Renal cortex interstitium (tissue), 11 donors: Measurements from ENCODE around the gene GPR55. TPM values are rescaled to one million over a fixed set of nuclear protein-coding genes. Genes with fewer than 3 reads are reported as not detected.

Experiments
- DNase-seq, 11 donors: peaks; one replicate each; pipeline ENCODE4 v3.0.0-alpha.2; 2013; ENCODE audit warnings: low read depth in 9 of 11, low spot score in 4 of 11; ENCODE audit errors: extremely low read depth in 1 of 11
- polyA plus RNA-seq, 3 donors: library from polyadenylated mRNA; unstranded; fragments of 120-200 nt; gene quantifications; one replicate each; pipeline ENCODE4 v1.2.1, GENCODE V29; 2013; ENCODE audit not compliant: insufficient read length in 3 of 3

GPR55 gene
- polyA plus RNA-seq, 3 donors, result 0.17 to 0.30 (median 0.22) TPM

DNA sequence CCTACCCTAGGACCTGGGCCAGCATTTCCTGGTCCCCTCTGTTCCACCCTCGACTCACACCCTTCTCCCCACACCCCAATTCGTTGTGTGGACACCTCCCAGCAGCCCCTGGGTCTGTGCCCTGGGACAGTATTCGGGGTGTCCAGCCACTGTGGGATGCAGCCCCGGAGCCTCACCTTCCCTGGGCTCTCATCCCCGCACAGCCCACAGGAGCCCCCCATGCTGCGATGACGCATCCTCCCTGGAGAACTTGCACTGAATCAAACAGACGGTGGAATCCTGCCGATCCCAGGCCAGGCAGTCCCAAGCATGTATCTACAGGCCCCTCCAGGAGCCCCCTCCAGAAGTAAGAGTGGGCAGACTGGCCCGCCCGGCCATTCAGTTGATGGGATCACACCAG is 50.6 kb downstream of the GPR55 start:
- no peak for DNase-seq

DNA sequence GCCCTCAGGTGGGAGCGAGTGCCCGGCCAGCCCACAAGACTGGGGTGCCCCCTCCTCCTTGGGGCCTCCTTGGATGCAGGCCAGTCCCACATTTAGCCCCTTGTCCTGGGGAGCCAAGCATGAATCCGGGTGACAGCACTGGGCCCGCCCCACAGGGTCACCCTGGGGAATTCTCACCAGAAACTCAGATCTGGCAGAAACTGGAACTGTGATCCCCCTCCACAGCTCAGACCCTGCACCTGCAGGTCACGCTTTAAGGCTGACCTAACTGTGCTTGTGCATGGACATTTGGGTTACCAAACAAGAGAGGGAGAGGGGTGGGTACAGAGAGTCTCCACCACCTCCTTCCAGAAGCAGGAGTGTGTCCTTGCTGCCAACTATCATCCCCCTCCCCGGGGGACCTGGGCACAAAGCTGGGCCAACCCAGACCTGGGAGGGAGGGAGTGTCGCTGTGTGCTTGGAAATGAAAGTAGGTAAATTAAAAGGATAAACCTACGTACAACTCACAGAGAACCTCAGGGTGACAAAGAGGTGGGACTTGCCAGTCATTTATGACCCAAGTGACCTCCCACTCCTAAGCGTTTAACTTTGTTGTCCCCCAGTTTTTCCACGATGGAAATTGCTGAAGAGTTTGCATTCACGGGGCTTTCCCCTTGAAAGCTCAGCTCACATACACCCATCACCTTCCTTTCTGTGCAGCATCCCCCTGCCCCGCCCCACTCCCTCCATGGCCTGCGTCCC is 51.2 kb downstream of the GPR55 start:
- DNase-seq, result no peak

DNA sequence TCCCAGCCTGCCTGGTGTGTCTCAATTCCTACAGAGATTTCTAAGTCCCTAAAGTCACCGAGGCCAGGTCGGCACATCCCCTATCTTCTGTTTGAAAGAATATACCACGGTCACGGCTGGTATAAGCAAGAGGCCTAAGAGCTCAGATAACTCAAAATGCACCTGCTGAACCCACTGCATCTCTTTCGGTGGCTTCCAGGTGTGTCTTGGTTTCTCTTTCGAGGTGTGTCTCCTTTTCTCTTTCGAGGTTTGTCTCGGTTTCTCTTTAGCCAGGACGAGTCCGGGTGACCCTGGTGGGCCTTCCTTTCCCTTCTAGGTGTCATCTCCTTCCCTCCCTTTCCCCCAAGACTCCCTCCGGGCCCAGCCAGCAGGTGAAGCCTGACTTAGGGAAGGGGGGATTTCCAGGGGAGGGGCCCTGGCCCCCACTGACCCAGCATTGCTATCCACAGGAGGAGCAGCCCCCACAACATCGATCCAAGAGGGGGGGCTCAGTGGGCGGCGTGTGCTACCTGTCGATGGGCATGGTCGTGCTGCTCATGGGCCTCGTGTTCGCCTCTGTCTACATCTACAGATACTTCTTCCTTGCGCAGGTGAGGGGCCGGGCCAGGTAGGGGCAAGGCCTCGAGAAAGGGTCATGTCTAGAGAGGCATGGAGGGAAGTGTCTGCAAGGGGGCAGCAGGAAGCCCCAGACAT is 51.9 kb downstream of the GPR55 start:
- no peak for DNase-seq

DNA sequence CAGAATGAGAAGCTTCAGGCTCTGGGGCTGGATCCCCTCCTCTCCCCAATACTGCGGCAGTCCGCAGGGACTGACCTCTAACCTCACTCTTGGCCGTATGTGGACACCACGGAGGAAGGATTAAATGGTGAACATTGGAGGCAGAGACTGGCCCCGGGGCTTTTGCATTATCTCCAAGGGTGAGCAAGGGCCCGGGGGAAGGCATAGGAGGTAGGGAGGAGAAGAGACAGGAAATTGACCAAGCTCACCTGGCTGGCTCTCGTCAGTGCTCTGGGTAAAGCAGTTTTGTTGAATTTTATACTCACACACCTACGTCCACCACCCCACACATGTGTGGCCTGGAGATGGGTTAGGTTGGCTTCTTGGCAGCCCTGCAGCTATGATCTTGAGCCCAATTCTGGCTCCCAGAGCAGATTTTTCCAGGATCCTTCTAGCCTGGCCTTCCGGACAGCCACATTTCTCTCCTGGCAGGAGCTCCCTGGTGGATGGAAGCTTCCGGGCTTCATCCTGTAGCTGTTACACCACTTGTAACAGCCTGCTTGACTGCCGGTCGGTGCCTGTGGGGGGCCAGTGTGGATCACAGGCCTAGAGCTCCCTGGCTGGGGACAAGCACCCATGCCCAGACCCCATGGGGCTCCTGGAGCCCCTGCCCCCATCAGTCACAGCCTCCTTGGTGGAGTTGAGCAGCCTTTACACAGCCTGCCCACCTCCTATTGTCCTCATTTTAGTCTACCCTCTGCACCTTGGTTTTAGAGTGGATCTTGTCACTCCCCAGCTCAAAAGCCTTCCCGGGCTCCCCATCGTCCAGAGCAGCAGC is 52.7 kb downstream of the GPR55 start:
- no peak for DNase-seq

DNA sequence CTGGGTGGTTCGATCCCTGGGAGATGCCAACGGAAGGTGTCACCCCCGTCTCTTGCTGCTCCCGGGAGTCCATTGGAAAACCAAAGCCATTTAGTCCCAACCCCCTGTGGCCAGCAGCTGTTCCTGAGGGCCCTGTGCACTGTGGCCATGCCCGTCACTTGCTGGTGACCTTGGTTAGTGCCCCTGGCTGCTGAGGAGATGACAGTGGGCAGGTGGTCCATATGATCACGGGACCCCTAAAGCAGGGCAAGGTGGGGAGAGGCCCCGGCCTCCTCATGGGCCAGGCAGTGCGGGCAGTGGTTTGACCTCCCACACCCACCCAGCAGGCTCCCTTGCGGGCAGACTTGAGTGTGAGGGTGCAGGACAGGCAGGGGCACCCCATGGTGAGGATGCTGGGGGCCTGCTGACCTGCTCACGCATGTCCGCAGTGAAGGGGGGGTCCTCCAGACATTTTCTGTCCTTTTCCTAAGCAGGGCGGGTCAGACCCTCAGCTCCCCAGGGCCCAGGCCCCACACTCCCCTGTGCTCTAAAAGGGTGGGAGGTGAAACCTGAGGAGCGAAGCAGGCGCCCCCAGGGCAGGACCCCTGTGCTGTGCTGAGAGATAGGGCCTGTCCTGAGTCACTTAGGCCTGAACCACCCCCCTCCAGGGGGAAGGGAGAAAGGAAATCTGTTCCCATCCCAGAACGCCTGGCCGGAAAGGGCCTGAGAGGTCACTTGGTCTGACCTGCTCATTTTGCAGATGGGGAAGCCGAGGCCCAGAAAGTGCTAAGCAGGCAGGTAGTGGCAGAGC is 53.5 kb downstream of the GPR55 start:
- no peak for DNase-seq

DNA sequence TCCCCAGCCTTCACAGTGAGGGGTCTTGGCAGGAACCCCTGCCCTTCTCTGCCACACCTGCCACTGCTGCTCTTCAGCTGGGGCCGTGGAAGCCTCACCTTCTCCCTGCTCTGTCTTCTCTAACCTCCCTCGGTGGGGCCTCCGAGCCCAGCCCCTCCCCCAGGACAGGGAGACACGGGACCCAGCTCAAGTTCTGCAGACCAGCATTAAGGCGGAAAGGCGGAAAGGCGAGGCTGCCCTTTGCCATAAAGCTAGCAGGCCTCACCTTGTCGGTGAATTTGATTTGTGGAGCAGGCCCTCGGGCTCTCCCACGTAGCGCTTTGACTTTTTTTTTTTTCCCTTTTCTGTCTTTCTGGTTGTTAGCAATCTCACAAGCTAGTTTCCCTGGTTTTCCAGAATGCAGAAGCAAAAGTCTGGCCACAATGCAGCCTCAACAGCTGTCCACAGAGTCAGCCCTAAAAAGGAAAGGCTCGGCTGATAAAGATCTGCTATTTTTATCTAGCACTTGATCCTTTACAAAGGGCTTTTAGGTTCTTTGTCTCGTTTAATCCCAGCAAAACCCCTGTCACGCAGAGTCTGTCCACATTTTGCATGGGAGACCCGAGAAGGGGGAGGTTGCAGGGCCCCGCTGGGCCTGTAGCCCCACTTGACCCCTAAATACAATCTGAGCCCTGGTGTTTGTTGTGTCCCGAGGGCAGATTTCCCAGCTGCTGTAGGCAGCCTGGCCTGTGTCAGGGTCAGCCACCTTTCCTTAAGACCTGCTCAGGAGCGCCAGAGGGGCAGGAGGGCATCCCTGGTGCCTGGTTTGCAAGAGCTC is 54.3 kb downstream of the GPR55 start:
- DNase-seq, result peak in 2 of 11 donors; percentile 47 to 63

DNA sequence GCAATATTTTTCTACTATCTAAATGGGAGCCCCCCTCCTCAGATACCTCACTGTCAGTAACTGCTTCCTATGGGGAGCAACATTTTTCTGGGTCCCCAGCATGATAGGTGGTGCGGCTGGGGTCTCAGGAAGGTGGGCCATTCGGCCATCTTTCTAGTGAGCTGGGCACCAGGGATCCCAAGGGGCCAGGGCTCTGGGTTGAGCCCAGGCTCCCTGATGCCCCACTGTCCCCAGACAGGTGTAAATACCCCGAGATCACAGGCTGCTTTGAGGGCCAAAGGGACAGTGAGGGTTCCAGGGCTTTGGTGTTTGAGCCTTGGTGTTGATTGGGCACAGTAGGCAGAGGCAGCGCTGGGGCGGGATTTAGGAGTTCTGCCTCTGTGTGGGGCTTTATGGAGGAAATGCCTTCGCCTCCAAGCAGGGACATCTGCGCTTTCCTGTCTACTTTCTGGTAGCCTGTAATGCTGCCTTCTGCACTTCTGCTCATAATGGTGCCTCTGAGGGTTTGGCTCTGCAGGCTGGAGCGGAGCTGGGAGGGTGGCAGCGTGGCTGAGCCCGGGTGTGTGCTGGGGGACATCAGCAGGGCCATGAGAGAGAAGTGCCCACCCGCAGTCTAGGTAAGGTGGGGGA is 55.0 kb downstream of the GPR55 start:
- DNase-seq, result no peak

DNA sequence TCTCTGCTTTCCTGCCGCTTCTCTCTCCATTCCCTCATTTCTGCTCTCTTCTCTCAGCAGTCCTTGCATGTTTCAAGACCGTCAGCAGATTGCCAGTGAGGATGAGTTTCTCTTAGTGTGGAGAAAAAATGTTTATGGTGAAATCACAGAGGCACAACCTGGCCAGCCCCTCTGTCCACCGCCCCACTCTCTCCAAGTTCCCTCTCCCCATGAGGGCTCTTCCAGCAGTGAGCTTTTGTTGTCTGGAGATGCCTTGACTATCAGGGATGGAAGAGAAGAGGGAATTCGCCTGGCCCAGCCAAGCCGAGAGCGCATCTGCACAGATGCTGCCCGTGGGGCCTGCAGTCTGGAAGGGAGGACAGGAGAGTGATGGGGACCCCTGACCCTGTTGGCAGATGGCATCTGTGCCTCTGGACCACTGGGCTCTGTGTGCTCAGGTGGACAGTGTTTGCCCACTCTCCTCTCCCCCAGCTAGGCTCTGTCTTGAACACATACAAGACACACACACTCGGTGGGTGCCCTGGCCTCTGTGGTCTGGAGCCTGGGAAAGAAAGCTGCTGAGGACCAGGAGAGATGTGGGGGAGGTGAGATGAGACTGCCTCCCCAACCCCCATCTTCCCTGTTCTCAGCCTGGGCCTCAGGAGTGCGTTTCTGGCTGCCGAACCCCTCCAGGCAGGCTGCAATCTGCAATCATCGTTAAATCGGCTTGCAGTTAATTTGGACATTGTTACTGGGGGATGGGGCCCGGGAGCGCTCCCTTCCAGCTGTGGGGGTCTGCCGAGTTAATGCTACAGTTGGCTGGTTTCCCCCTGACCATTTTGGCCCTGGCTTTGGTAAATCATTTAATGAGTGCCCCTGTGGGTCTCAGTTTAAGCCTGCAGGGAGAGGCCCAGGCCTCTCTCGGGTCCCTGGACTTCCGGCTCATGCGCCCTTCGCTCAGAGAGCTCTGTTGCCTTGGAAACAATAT is 55.8 kb downstream of the GPR55 start:
- peak in 8 of 11 donors; percentile 74 to 91 (median 76) for DNase-seq

DNA sequence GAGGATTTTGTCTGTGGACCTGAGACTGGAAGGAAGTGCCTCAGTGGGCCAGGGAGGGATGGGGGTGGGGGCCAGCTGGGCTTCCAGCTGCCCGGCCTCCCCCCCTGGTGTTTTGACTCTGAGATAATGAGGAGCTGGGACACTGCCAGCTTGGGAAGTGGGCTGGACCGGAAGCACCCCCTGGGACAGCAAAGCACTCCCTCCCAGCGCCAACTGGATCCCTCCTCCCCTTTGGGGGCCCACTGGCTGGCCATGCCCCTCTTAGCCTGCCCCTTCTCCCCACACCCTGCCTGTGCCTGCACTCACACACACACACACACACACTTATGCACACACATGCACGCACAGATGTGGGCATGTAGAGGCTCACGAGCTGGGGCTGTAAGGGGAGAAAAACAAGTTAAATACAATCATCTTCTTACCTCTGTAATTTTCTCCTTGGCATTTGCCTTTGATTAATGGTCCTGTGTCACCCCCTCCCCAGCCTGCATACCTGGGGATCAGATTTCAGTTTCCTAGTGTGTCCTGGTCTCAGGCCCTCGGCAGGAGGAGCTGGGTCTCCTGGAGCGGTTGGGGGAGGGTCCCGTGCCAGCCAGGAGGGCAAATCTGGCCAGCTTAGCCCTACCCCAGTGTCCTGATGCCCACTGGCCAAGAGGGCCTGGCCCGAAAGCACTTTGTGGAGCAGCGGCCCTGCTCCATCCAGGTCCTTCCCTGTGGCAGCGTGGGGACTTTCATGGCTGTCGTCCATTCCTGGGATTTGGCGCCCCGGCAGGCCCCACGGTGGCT is 56.7 kb downstream of the GPR55 start:
- DNase-seq, result peak in 4 of 11 donors; percentile 55 to 78 (median 72)

DNA sequence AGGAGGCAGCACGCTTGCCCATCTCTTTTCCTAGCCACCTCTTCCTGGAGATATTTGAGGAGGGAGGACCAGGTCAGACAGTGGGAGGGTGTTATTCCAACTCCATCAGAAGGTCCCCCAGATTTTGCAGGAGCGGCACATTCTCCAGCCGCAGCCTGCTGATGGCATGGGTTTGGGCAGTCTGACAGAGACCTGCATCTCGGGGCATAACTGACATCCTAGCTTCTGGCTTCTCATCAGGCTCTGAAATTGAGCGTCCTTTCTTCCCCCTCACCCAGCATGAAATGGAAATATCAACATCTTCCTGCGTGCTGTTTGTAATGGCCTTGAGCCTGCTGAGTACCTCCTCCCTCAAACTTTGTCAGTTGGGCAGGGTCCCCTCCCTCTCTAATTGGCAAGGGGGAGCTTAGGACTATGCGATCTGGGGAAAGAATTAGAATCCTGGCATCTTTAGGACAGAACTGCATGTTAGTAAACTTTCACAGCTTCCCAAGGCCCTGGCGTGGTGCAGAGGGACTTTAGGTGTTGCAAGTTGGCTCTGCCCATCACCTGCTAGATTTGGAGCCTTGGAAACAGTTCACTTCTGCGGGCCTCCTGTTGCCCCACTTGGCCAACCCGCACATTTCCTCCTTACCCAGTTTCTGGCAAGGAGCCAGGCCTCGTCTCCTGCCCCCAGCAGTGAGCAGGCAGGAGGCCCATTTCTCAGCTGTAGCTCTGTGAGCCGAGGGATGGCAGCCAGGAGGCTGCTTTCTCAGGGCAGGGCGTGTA is 58.1 kb downstream of the GPR55 start:
- no peak for DNase-seq

DNA sequence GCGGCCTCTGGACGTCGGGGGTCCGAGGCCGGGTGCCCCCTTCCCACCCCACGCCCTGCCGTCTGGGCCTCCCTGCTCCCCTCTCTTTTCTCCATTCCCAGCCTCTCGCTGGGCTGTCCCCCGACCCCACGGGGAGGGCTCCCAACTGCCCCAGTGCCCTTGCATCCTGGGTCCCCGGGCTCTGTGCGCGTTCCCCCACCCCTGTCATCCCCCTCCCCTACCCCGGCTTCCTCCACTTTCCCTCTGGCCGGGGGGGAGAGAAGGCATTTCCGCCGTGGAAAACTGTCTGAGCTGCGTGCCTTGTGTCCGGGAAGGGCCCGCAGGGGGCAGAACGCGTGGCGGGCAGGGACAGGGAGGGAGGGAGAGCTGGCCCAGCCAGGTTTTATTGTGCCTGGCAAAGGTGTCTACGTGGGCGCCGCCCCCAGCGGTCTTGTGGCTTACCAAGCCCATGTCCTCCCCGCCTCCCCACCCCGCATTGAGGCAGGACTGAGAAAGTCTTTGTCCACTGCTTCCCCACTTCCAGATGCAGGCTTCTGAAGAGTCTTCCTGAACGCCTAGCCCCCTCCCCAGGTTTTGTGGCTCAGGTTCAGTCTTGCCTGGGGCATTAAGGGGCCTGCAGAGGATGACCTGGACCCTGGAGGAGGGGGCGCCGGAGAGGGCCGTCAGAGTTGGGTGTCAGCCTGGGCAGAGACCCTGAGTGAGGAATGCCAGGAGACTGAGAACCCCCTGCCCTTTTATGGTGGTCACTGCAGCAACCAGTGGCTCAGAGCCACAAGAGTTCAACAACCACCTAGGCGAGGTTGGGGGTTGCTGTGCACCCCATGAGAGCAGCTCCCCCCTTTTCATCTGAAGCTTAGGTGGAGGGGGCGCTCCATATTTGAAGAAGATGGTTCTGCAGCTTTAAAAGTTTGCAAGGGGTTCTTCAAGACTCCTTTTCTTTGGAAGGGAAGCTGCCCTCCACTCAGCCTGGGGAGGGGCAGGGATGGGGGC is 59.0 kb downstream of the GPR55 start:
- peak in 1 of 11 donors; percentile 43 for DNase-seq

DNA sequence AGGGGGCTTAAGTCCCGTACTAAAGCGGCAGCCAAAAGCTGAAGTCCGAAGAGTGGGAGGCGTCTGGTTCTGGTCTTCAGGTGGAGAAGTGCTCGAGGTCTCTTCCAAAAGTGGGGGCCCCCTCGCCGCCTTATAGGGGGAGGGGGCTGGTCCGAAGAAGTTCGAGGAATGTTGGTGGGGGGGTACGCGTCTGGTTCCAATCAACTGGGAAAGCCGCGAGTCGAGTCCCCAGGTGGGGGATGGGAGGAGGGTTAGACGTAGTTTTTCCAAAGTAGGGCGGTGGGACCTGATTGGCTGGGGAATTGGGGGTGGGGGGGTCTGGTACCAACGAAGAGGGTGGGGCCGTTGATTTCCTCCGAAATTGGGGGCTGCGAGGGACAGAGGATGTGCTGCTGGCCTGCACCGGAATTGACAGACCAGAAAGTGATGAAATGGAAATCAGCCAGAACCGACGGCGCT is 59.7 kb downstream of the GPR55 start:
- DNase-seq, result no peak

DNA sequence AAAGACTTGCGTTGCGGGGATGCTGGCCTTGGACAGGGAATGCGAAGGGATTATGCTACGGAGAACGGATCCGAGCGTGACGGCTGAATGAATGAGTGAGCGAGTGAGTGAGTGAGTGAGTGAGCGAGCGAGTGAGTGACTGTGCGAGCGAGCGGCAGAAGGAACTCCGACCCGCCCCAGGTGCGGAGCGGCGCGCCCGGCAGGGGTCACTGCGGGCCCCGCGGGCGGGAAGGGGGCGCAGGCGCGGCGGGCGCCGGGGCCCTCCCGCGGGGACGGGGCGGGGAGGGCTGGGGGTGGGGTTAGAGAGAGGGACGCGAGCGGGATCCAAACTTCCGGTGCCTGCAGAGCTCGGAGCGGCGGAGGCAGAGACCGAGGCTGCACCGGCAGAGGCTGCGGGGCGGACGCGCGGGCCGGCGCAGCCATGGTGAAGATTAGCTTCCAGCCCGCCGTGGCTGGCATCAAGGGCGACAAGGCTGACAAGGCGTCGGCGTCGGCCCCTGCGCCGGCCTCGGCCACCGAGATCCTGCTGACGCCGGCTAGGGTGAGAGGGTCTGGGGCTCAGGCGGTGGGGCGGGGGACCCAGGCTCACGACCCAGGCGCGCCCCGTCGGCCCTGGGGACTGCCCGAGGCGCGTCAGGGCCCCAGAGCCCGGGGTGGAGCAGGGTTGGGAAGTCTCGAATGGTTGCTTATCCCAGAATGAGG is 60.3 kb downstream of the GPR55 start, which contains the start of gene ITM2C:
Gene ITM2C (plus strand): TSS at position 338 of the 702 bp plus-strand sequence. CDS start 84 bp downstream, at position 422.
- peak in 4 of 11 donors; percentile 62 to 77 (median 72) for DNase-seq
